Anterior cingulate cortex (tissue), 58 donors: ENCODE measurements around the gene ST8SIA2.

Source experiments
- DNase-seq, 58 donors: peaks; one replicate each; lab custom pipeline; 2025; lab: John Stamatoyannopoulos, UW

ST8SIA2 gene

DNA sequence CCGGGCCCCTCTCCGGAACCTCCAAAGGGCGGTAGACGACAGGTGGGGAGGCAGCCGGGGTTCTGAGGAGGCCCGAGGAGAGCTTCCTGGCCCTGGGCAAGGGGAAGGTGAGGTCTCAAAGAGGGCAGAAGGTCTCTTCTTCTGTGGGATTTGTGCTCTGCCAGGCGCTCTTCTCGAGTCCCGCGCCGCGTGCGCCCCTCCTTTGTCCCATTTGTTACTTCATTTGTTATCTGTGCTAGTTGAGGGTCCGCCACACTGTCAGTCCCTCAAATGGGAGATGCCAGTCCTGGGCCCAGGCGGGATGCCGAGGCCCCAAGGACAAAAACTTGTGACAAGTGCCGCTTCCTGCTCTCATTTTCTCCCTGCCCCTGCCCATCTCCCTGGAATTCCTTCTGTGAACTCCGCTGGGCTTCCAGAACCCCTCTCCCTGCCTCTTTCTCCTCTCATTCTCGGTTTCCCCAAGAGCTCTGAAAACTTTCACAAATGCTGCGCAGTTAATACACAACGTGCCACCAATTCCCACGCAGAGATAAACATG is 1.5 kb downstream of the ST8SIA2 start:
- no peak for DNase-seq

DNA sequence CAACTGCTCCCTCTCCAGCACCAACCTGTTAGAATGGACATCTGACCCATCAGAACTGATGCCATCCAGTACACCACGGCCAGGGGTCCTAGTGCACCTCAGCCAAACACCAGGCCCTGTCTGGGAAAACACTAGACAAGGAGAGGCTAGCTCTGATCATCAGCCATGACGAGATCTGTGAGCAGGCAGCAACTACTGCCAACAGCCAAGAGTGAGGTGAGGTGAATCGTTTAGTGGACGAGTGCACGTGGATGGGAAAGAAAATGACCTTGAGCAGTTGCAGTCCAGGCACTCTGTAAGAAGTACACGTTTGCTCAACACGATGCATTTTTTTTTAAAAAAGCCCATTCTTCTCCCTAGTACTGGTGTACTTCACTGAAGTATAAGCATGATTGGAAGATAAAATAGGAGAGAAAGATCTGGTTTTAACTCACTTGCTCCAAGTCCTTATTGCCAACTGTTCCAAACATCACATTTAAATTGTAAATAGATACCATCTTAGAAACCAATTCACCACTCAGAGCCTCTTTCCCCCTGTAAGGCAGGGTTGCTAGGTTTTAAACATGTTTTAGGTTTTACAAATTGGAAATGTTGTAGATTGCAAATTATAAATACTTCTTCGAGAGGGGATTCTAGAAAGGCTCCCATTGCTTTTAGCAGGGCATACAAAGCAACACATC is 5.7 kb downstream of the ST8SIA2 start:
- DNase-seq, result no peak

DNA sequence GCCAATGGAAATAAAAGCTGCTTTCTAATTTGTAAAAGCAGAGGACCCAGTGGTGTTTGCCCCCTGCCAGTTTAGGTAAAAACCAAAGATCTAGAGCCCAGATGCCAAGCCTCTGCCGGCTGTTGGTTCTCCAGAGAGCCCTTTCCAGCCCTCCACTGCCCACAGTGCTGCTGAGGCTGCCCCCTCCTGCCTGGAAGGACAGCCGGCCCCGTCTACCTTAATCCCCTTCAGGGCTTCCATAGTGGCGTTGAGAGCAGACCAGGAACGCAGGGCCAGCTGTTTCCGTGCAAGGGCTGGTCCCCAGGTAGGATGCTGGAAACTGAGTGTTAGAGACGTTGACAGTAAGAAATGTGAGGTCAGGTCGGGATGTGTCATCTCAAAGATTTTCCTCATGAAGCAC is 6.9 kb downstream of the ST8SIA2 start:
- DNase-seq, result no peak

DNA sequence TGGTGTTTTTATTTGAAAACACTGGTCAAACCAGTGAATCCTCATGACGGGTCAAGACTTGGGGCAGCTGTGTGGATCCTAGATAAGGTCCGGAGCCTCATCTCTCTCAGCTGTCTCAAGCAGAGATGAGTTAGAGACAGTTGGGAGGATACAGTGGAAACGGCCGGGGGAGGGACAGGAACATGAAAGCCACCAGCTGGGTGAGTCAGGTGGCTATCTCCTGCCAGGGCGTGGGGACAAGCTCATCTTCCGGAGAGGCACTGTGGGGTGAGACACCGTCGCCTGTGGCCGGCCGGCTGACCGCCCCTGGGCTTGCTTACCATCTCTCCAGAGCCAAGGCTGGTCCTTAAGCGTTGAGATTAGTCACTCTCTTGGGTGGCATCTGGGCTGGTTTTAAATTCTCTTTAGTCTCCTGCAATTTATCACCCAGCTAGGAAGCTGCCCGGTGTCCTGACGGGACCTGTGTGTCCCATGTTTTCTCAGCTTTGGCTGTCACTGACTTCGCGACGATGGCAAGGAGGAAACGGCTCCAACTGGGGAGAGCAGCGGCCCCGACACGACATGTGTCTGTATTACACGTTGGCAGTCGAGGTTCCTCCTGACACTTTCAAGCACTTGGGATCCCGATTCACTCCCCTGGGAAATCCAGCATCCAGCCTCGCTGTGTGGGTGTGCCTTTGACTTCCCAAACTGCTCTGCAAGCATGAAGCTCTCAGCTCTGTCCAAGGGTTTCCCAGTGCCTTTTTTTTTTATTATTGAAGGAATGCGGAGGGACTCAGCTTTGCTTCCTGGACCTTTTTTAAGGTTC is 7.5 kb downstream of the ST8SIA2 start:
- peak in 3 of 58 donors; percentile 6 to 24 (median 7) for DNase-seq

GRCh38 chr15:92402751-92403150 is 9.1 kb downstream of the ST8SIA2 start:
- DNase-seq, result no peak

GRCh38 chr15:92405942-92406341 is 12.3 kb downstream of the ST8SIA2 start:
- DNase-seq, result no peak

GRCh38 chr15:92407321-92407720 is 13.6 kb downstream of the ST8SIA2 start:
- no peak for DNase-seq

GRCh38 chr15:92407916-92408315 is 14.2 kb downstream of the ST8SIA2 start:
- DNase-seq, result no peak

DNA sequence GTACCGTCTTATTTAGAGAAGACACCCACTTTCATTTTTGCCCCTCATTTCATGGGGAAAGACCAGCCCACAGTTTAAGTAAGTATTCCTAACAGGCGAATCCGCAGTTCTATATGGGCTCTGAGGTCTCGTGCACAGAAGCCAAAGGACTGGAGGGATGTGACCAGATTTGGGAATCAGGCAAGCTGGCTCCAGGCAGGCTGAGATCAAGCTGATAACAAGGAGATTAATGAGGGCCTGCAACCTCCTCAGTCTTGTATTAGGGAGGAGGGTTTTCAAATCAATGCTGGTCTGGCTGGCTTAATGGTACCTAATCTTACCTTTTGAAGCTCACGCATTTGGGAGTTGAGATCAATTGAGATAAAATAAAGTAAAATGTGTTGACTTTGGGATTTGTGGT is 15.3 kb downstream of the ST8SIA2 start:
- DNase-seq, result no peak

DNA sequence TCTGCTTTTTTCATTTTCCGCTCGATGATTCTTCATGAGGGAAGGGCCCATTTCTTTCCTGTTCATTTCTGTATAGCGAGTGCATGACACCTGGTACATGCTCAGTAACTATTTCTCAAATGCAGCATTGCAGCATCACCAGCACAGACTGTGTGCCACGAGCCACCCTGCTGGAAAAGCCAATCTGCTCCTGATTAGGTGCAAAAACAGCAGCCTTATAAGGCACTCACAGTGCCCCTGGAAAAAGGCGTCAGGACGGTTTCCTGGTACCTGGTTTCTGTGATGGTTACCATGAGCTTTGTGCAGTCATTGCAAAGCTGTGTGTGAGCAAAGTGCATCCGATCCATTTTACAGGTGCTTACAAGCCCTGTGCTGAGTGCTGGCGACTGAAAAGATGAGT is 15.8 kb downstream of the ST8SIA2 start:
- no peak for DNase-seq

DNA sequence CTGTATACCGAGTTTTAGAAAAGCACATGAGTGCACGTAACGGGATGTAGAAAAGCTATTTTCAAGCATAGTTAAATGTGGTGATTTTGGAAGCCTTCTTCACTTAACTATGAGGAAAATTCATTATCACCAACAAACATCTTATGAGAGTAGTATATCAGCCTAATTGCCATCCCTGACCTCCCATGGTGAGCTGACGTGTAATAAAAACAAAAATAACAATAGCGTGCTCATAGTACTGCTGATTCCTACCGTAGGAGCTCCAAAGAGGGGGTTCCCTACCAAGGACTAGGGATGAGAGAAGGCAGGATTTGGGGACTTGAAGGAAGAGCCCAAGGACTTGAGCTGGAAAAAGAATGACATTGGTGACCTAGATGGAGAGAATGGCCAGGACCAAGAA is 16.9 kb downstream of the ST8SIA2 start:
- no peak for DNase-seq

DNA sequence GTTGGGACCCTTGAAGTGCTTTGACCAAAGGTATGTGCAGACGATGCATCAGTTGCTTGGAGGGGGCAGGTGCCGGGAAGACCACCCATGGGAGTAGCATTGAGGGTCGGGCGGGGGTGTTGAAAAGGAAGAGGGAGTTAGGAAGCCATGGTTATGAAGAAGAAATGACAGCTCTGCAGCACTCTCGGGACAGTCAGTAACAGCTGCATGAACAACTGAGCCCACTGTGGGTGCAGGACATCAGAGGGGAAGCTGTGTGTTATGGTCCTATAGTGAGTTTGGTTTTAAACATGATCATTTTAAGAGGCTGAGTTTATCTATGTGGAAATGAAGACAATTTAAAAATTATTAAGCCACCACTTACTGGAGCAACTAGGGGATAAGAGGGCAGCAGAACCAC is 17.6 kb downstream of the ST8SIA2 start:
- DNase-seq, result no peak

GRCh38 chr15:92413510-92413909 is 19.8 kb downstream of the ST8SIA2 start:
- DNase-seq, result no peak

DNA sequence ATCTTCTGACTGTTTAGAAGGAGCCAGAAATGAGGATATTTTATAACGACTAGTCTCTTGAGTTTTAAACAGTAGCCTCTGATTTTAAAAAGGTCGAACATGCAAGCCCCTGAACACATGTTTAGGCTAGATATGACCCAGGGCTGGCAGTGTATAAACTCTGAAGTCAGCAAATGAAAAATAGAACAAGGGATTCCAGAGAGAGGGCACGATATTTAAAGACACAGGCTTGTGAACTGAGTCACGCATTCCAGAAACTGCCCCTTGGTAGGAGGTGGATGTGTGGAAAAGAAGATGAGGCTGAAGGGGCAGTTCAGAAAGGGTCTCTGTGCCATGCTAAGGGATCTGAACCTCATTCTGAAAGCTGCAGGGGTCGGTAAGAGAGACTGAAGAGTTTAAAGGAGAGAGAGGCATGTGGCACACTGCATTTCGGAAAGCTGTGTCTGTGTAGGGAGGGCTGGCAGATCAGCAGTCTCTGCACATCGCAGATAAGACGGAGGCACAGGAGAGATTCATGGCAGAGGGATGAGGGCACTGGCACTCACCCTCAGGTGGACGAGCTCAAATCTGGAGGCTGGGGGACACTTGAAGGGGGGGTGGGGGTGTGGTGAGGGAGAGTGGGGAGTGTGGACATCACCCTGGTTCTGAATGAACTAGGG is 22.1 kb downstream of the ST8SIA2 start:
- DNase-seq, result no peak

DNA sequence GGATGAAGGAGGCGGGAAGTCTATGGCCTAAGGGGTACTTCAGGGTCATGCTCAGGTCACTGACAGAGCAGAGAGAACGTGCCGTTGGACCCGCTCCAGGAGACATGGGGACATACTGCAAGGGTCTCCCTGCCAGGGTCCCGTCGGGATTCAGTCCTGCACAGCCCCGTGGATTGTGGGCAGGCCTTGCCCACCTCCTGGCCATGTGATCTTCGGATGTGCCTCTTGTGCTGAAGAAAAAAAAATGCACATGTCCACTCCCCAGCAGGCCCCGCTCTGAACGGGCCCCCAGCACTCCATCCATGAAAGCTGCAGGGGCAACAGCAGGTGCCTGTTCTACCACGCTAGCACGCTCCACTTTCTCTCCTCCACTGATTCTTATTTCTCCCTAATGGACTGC is 22.9 kb downstream of the ST8SIA2 start:
- DNase-seq, result no peak

GRCh38 chr15:92417716-92418115 is 24.0 kb downstream of the ST8SIA2 start:
- no peak for DNase-seq

DNA sequence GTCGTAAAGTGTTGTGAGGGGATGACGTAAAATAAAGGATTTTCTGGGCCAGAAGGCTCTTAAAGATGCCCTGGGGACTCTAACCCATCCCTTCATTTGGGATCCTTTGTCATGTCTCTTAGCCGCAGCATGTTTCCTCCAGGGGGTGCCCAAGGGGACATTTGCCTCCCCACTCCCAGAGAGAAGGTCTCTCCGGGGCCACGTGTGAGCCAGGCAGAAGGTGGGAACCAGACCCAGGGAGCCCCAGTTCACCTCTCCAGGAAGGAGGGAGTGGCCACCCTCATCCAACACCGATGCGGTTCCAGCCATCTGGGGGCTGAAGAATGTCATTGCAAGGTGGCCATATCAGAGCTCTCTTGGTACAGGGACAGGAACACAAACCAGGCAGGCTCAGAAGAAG is 25.2 kb downstream of the ST8SIA2 start:
- DNase-seq, result no peak

DNA sequence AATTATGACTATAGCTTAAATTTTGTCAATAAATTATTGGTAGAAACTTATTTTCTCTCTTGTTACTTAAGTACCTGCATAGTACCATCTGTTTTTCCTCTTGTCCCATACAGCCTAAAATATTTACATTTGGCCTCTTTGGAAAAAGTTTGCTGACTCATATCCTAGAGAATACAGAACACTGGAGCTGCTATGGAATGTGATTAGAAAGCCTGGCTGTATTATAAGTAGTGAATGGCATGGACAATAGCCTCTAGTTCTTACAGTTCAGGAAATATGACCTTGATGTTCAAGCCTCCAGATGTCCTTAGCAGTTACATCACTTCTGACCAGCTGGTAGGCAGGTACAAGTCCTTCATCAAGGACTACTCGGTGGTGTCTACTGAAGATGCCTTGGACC is 28.3 kb downstream of the ST8SIA2 start:
- DNase-seq, result no peak

GRCh38 chr15:92425578-92426225 is 32.0 kb downstream of the ST8SIA2 start:
- no peak for DNase-seq

- DNase-seq, result peak in 7 of 58 donors; percentile 0 to 11 (median 3)
These were observed 35.8 kb downstream of the ST8SIA2 start for GRCh38 chr15:92429378-92430068.
